Activated CD8-positive, alpha-beta T cell treated with anti-CD3 and anti-CD28 coated beads for 36 hours (primary cell): ENCODE measurements around the gene PAAF1. TPM values are rescaled to one million over a fixed set of nuclear protein-coding genes. Genes with fewer than 3 reads are reported as not detected.
A peak's percentile ranks its signal among the peaks of the same experiment; 100 is the strongest.

ENCODE experiments used
- ATAC-seq: fragments of 200-7000 bp; cut with Tn5 transposase; one replicate; pipeline ENCODE4 v1.10.0; 2021; ENCODE audit warnings: mild to moderate bottlenecking, moderate library complexity
- CTCF ChIA-PET: fragments of 350-600 bp; sonication (Branson Sonifier 250); formaldehyde crosslinking; loops from one replicate; lab custom pipeline; 2021; ENCODE audit warnings: antibody characterized with exemption; lab: Charles Lee
- POLR2A ChIA-PET: fragments of 350-600 bp; sonication (Branson Sonifier 250); formaldehyde crosslinking; loops from one replicate; lab custom pipeline; 2021; ENCODE audit warnings: antibody characterized with exemption; lab: Charles Lee
- DNase-seq: peaks from one replicate; pipeline ENCODE4 v3.0.0-alpha.2; 2020
- H3K27ac Mint-ChIP-seq: one replicate; pipeline ENCODE4 v1.8.0; 2021; ENCODE audit warnings: mild to moderate bottlenecking, mixed read lengths
- H3K27me3 Mint-ChIP-seq: one replicate; pipeline ENCODE4 v1.8.0; 2021; ENCODE audit warnings: mixed read lengths
- H3K36me3 Mint-ChIP-seq: one replicate; pipeline ENCODE4 v1.8.0; 2021; ENCODE audit warnings: low read depth, mixed read lengths
- H3K4me1 Mint-ChIP-seq: one replicate; pipeline ENCODE4 v1.8.0; 2021; ENCODE audit warnings: low read depth, mixed read lengths
- H3K4me3 Mint-ChIP-seq: one replicate; pipeline ENCODE4 v1.8.0; 2021; ENCODE audit warnings: mild to moderate bottlenecking, moderate library complexity, mixed read lengths
- H3K9me3 Mint-ChIP-seq: one replicate; pipeline ENCODE4 v1.8.0; 2021; ENCODE audit warnings: mixed read lengths
- CTCF ChIP-seq: fragments of 200-600 bp; IDR thresholded peaks from one replicate; pipeline ENCODE4 v1.8.0; 2022; ENCODE audit warnings: antibody characterized with exemption, mild to moderate bottlenecking
- intact Hi-C: fragments of 100-400 bp; cut with micrococcal nuclease; formaldehyde crosslinking; loops from one replicate; pipeline ENCODE4 v1.10.0; 2022
- total RNA-seq, 2 experiments: library from RNA; stranded (reverse); gene quantifications; one replicate each; pipeline ENCODE4 v1.2.3, GENCODE V29; 2021

PAAF1 gene
- total RNA-seq, 2 experiments from 2014 or later = 32.5 to 34.9 TPM

DNA sequence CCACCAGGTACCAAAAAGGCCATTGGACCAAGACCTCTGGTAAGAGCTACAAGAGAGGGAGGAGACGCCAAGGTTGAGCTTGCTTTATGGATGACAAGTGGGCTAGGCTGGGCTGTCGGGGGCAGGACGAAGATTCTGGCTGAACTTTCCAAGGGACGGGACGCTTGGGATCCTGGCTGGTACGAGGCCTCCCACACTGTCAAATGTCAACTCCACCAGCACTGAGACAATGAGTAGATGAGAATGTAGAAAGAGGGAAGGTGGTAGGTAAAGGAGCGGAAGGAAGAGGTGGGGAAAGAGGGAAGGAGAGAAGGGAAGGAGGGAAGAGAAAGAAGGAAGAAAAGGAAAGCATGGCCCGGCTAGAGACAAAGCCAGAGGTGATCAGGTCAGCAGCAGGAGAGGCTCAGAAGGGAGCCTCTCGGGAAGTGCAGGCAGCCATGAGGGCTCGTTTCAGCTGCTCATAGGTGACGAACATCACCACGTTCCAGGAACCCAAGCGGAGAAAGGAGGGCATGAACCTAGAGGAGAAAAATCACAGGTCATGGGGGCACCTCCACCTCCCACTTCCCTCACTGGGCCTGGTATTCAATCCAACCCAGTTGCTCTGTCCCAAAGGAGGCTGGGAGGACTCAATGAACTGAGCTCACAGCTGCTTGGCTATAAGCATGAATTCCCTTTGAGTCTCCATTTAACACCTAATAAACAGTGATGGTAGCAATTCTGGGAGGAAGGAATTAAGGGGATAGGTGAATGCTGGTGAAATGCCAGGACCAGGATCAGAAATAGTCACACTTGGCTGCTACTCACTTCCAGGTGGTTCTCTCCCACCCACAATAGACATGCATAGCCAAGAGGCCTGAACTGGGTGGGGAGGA, 98.0 kb downstream of the PAAF1 start:
- no peak for TF ChIP-seq CTCF
- DNase-seq (no peak), ATAC-seq (no peak)
- Mint-ChIP-seq H3K36me3 (peaks cover 69% of the 10 kb centered on the region), H3K4me3 (no peak overlapping the region), H3K27ac (peak overlapping the region; percentile 98), H3K27me3 (no peaks in the 10 kb centered on the region), H3K4me1 (peaks cover 87% of the 10 kb centered on the region), H3K9me3 (no peaks in the 10 kb centered on the region)
- CTCF ChIA-PET = interaction anchor here (1.5 to 2.5 kb wide), 2 partner anchors 11 kb away, joined by 3 to 13 read pairs; no protein-coding TSS in a partner anchor
- POLR2A ChIA-PET = interaction anchor here (0.6 to 16.4 kb wide), 6 partner anchors 9 to 148 kb away, joined by 3 to 269 read pairs (median 5); partner anchors contain the start of gene UCP3
- intact Hi-C loops = loop anchor here (5.0 kb wide), 1 partner anchor 32 kb away; the partner anchor contains the start of gene UCP3

DNA sequence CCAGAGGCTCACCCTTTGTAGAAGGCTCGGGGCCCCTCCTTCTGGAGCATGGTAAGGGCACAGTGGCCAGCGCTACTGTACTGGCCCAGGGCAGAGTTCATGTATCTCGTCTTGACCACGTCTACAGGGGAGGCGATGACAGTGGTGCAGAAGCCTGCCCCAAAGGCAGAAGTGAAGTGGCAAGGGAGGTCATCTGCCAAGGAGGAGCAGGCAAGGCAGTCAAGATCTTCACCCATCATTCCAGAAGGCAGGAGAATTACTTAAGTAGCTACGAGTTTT, 98.6 kb downstream of the PAAF1 start:
- Mint-ChIP-seq H3K27ac (peak overlapping the region; percentile 98), H3K27me3 (no peaks in the 10 kb centered on the region), H3K36me3 (peaks cover 75% of the 10 kb centered on the region), H3K4me3 (no peak overlapping the region), H3K4me1 (peaks cover 87% of the 10 kb centered on the region), H3K9me3 (no peaks in the 10 kb centered on the region)
- DNase-seq (no peak), ATAC-seq (no peak)
- CTCF ChIA-PET = interaction anchor here (0.7 to 1.5 kb wide), 2 partner anchors 12 to 15 kb away, joined by 3 to 4 read pairs; no protein-coding TSS in a partner anchor
- TF ChIP-seq CTCF = no peak
- intact Hi-C loops = no loop called here
- POLR2A ChIA-PET = interaction anchor here (0.6 to 16.4 kb wide), 4 partner anchors 9 to 147 kb away, joined by 4 to 269 read pairs (median 8); partner anchors contain the start of gene UCP3

GRCh38 chr11:73976451-73977151, 99.8 kb downstream of the PAAF1 start:
- peak overlapping the region; percentile 98 for H3K27ac Mint-ChIP-seq
- CTCF ChIA-PET = interaction anchor here (1.5 kb wide), 1 partner anchor 13 kb away, joined by 3 read pairs; no protein-coding TSS in a partner anchor

DNA sequence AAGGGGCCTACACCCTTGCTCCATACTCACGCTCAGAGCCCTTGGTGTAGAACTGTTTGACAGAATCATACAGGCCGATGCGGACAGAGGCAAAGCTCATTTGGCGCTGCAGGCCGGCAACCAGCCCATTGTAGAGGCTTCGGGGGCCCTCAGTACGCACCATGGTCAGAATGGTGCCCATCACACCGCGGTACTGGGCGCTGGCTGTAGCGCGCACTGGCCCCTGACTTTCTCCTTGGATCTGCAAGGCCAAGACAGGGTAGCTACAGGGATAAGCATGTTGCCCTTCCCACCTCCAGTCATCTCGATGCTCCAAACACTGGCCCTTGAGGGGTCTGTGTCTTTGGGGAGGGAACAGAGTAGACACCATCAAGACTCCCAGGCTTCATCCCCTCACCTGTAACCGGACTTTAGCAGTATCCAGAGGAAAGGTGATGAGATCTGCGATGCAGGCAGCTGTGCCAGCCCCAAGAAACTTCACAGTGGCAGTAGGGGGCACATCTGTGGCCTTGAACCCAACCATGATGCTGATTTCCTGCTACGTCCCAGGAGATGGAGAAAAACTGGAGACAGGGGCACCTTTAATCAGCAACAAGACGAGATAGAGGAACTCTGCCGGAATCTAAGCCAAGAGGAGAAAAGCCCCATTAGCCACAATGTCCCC, 101.2 kb downstream of the PAAF1 start:
- no peak for DNase-seq
- ATAC-seq = no peak
- intact Hi-C loops = no loop called here
- POLR2A ChIA-PET = interaction anchor here (4.8 to 16.4 kb wide), 4 partner anchors 7 to 37 kb away, joined by 46 to 269 read pairs (median 128); partner anchors contain the start of gene UCP3
- Mint-ChIP-seq H3K4me1 (peaks cover 74% of the 10 kb centered on the region), H3K27me3 (no peaks in the 10 kb centered on the region), H3K36me3 (peaks cover 87% of the 10 kb centered on the region), H3K9me3 (no peaks in the 10 kb centered on the region), H3K4me3 (no peak overlapping the region), H3K27ac (peak overlapping the region; percentile 98)
- CTCF ChIA-PET = no interaction called here
- no peak for TF ChIP-seq CTCF

More at GRCh38 chr11:73976451-73977151, 99.8 kb downstream of the PAAF1 start:
- Mint-ChIP-seq H3K36me3 (peaks cover 87% of the 10 kb centered on the region), H3K4me3 (no peak overlapping the region), H3K27me3 (no peaks in the 10 kb centered on the region), H3K4me1 (peaks cover 80% of the 10 kb centered on the region), H3K9me3 (no peaks in the 10 kb centered on the region)
- DNase-seq (no peak), ATAC-seq (no peak)
- intact Hi-C loops = no loop called here
- no peak for TF ChIP-seq CTCF
- POLR2A ChIA-PET = interaction anchor here (10.2 to 16.4 kb wide), 2 partner anchors 20 to 39 kb away, joined by 176 to 269 read pairs; partner anchors contain the start of gene UCP3
